ENCODE measurements around the gene LRG1. TPM values are rescaled to one million over a fixed set of nuclear protein-coding genes. Genes with fewer than 3 reads are reported as not detected.

Gene LRG1
- total RNA-seq, 1 donor from 2014 or later, result 3.3 TPM

- Histone ChIP-seq H3K36me3 (peaks cover 82 to 91% of the 10 kb centered on the region in 2 donors), H3K9me3 (no peaks in the 10 kb centered on the region), H3K4me3 (no peak overlapping the region), H3K27ac (no peak overlapping the region), H3K27me3 (no peaks in the 10 kb centered on the region), H3K4me1 (no peaks in the 10 kb centered on the region)
- no peak for TF ChIP-seq CTCF (IDR thresholded peaks at IDR 0.05)
- intact Hi-C loops (cut with DNase I), result no loop called here
- no peak for DNase-seq (ENCODE audit: low spot score in 2 of 2)
Measured at GRCh38 chr19:4497770-4498389, 42.0 kb downstream of the LRG1 start.

GRCh38 chr19:4496304-4496703, 43.5 kb downstream of the LRG1 start:
- intact Hi-C loops (cut with DNase I), result no loop called here
- no peaks in the 10 kb centered on the region for H3K27me3 ChIP-seq
- no peaks in the 10 kb centered on the region for H3K9me3 ChIP-seq
- H3K27ac ChIP-seq, result no peak overlapping the region
- no peak for TF ChIP-seq CTCF (IDR thresholded peaks at IDR 0.05)
- DNase-seq (ENCODE audit: low spot score in 2 of 2), result no peak
- no peak overlapping the region for H3K4me3 ChIP-seq
- H3K4me1 ChIP-seq, result no peaks in the 10 kb centered on the region
- H3K36me3 ChIP-seq, result peaks cover 78 to 88% of the 10 kb centered on the region in 2 donors

DNA sequence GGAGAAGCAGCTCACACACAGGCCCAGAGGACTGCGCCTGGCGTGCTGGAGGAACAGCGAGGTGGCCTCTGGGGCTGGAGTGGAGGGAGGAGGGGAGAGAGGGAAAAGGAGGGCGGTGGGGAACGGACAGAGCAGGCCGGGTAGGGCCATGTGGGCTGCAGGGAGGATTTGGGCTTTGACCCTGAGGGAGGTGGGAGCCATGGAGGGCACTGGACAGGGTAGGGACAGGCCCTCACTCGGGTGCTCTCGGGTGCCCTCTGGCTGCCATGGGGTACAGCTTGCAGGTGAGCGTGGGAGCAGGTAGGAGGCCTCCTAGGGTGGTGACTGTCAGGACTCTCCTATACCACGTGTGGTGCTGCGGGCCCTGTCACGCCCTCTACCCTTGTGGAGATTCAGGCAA, 44.4 kb downstream of the LRG1 start:
- intact Hi-C loops (cut with DNase I), result no loop called here

DNA sequence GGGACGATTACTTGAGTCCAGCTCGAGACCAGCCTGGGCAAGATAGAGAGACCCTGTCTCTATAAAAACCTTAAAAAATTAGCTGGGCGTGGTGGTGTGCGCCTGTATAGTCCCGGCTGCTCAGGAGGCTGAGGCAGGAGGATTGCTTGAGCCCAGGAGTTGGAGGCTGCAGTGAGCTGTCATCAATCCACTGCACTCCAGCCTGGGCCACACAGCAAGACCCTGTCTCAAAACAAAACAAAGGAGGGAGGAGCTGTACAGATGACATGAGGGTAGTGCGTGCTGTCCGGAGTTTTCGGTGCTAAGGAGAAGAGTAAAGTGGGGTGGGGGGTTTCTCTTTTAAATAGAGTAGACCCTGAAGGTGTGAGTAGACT, 45.2 kb downstream of the LRG1 start:
- intact Hi-C loops (cut with DNase I), result no loop called here
- Histone ChIP-seq H3K27ac (no peak overlapping the region), H3K27me3 (no peaks in the 10 kb centered on the region), H3K36me3 (peaks cover 74 to 92% of the 10 kb centered on the region in 2 donors), H3K4me1 (no peaks in the 10 kb centered on the region), H3K9me3 (no peaks in the 10 kb centered on the region), H3K4me3 (no peak overlapping the region)
- no peak for TF ChIP-seq CTCF (IDR thresholded peaks at IDR 0.05)
- DNase-seq (ENCODE audit: low spot score in 2 of 2), result no peak

More for the DNA sequence above, 44.4 kb downstream of the LRG1 start:
- H3K4me3 ChIP-seq, result no peak overlapping the region
- H3K9me3 ChIP-seq, result no peaks in the 10 kb centered on the region
- TF ChIP-seq CTCF (IDR thresholded peaks at IDR 0.05), result no peak
- no peak for DNase-seq (ENCODE audit: low spot score in 2 of 2)
- H3K36me3 ChIP-seq, result peaks cover 71 to 89% of the 10 kb centered on the region in 2 donors
- H3K27me3 ChIP-seq, result no peaks in the 10 kb centered on the region
- no peak overlapping the region for H3K27ac ChIP-seq
- no peaks in the 10 kb centered on the region for H3K4me1 ChIP-seq

- intact Hi-C loops (cut with DNase I), result no loop called here
- DNase-seq (ENCODE audit: low spot score in 2 of 2), result no peak
Measured at GRCh38 chr19:4493929-4494690, 45.7 kb downstream of the LRG1 start.

More at GRCh38 chr19:4493929-4494690, 45.7 kb downstream of the LRG1 start:
- Histone ChIP-seq H3K36me3 (peaks cover 74 to 92% of the 10 kb centered on the region in 2 donors), H3K4me1 (no peaks in the 10 kb centered on the region), H3K4me3 (no peak overlapping the region), H3K27me3 (no peaks in the 10 kb centered on the region), H3K9me3 (no peaks in the 10 kb centered on the region), H3K27ac (no peak overlapping the region)
- TF ChIP-seq CTCF (IDR thresholded peaks at IDR 0.05), result no peak

All from ascending aorta (tissue), 2 donors.